HCT116 (cell line): ENCODE data around the gene NOL4L. TPM values are rescaled to one million over a fixed set of nuclear protein-coding genes. Genes with fewer than 3 reads are reported as not detected.

Source experiments
- ATAC-seq: fragments of 200-7000 bp; cut with Tn5 transposase; 2 replicates; pipeline ENCODE4 v1.9.1; 2020; ENCODE audit warnings: mild to moderate bottlenecking, moderate library complexity
- BruUV-seq: library from RNA; stranded (reverse); fragments of 400-500 nt; replicated peaks from 2 replicates; lab custom pipeline; 2021; lab: Mats Ljungman, UMichigan
- CTCF ChIA-PET: fragments of 300-600 bp; sonication (Branson Sonifier 250); formaldehyde crosslinking; loops from one replicate; lab custom pipeline; 2021; ENCODE audit warnings: antibody characterized with exemption; lab: Charles Lee
- POLR2A ChIA-PET: fragments of 300-600, 350-600 bp; sonication (Branson Sonifier 250); formaldehyde crosslinking; loops from one replicate; lab custom pipeline; 2021; ENCODE audit warnings: antibody characterized with exemption; lab: Charles Lee
- RAD21 ChIA-PET, 2 experiments: fragments of 300-600 bp; sonication (Branson Sonifier 250); formaldehyde crosslinking; loops; one replicate each; lab custom pipeline; 2023; ENCODE audit warnings: low total read pairs in 2 of 2; ENCODE audit not compliant: uncharacterized antibody in 2 of 2, unreplicated experiment in 2 of 2, low non-redundant PET in 1 of 2; lab: Charles Lee
- DNase-seq: peaks from one replicate; pipeline ENCODE4 v3.0.0-alpha.2; 2010; ENCODE audit warnings: low read depth, low spot score
- H2AFZ ChIP-seq: fragments of 200-600 bp; shearing (Covaris generic), sonication (generic); 2 replicates; pipeline ENCODE4 v1.6.1; 2017; ENCODE audit warnings: low read depth, mixed run types, mixed read lengths, antibody characterized with exemption, low read length; ENCODE audit not compliant: poor library complexity, severe bottlenecking
- H3K27ac ChIP-seq: 2 replicates; pipeline ENCODE4 v1.5.1; 2012; ENCODE audit warnings: low read depth, low read length
- H3K27me3 ChIP-seq: fragments of 200-600 bp; sonication (generic); 2 replicates; pipeline ENCODE4 v1.6.1; 2016; ENCODE audit warnings: mixed run types, low read length, mixed read lengths; ENCODE audit not compliant: insufficient read depth
- H3K36me3 ChIP-seq, 2 experiments: fragments of 200-500 bp in 1 of 2; fragments of 200-600 bp in 1 of 2; sonication (Bioruptor generic) in 1 of 2; sonication (generic) in 1 of 2; 2 replicates each; pipeline versions ENCODE4 v1.5.1 to v1.6.1; 2014 to 2016; ENCODE audit warnings: low read length in 2 of 2, inconsistent platforms in 1 of 2, mixed read lengths in 1 of 2, mixed run types in 1 of 2; ENCODE audit not compliant: insufficient read depth in 2 of 2, control insufficient read depth in 1 of 2
- H3K4me1 ChIP-seq, 2 experiments: fragments of 200-600 bp in 1 of 2; sonication (generic) in 1 of 2; 2 replicates each; pipeline versions ENCODE4 v1.5.1 to v1.6.1; 2012 to 2017; ENCODE audit warnings: low read length in 2 of 2, inconsistent platforms in 1 of 2, mild to moderate bottlenecking in 1 of 2, mixed read lengths in 1 of 2, mixed run types in 1 of 2, moderate library complexity in 1 of 2; ENCODE audit not compliant: insufficient read depth in 2 of 2, control insufficient read depth in 1 of 2
- H3K4me2 ChIP-seq: fragments of 200-600 bp; sonication (generic); 2 replicates; pipeline ENCODE4 v1.6.1; 2017; ENCODE audit warnings: mixed run types, low read length, mixed read lengths
- H3K4me3 ChIP-seq, 2 experiments: fragments of 200-600 bp in 1 of 2; sonication (generic) in 1 of 2; replicated peaks in 1 of 2; 2 replicates each; pipeline ENCODE4 v1.5.1; 2011 to 2016; ENCODE audit warnings: low read length in 2 of 2, control low read depth in 1 of 2, low read depth in 1 of 2, mild to moderate bottlenecking in 1 of 2, mixed read lengths in 1 of 2, mixed run types in 1 of 2
- H3K79me2 ChIP-seq: fragments of 200-600 bp; sonication (generic); 2 replicates; pipeline ENCODE4 v1.6.1; 2017; ENCODE audit warnings: mild to moderate bottlenecking, mixed run types, low read length, moderate library complexity, mixed read lengths; ENCODE audit not compliant: insufficient read depth
- H3K9ac ChIP-seq: fragments of 200-600 bp; sonication (generic); 2 replicates; pipeline ENCODE4 v1.6.1; 2016; ENCODE audit warnings: low read length, mixed read lengths
- H3K9me2 ChIP-seq: fragments of 200-600 bp; sonication (generic), shearing (Covaris generic); 2 replicates; pipeline ENCODE4 v1.6.1; 2017; ENCODE audit warnings: mixed run types, mild to moderate bottlenecking, moderate library complexity; ENCODE audit not compliant: insufficient read depth
- H3K9me3 ChIP-seq, 2 experiments: fragments of 200-500 bp in 1 of 2; fragments of 200-600 bp in 1 of 2; sonication (Bioruptor generic) in 1 of 2; sonication (generic) in 1 of 2; 2 replicates each; pipeline ENCODE4 v1.6.1; 2014 to 2017; ENCODE audit warnings: low read length in 2 of 2, mixed read lengths in 2 of 2, inconsistent platforms in 1 of 2, low read depth in 1 of 2, mild to moderate bottlenecking in 1 of 2, mixed run types in 1 of 2, moderate library complexity in 1 of 2; ENCODE audit not compliant: control insufficient read depth in 1 of 2, insufficient read depth in 1 of 2
- H4K20me1 ChIP-seq: fragments of 200-600 bp; sonication (generic), shearing (Covaris generic); 2 replicates; pipeline ENCODE4 v1.6.1; 2017; ENCODE audit warnings: mixed run types, mild to moderate bottlenecking, moderate library complexity; ENCODE audit not compliant: insufficient read depth
- CBX3 ChIP-seq: IDR thresholded peaks from 2 replicates; pipeline ENCODE4 v1.6.1; 2012; ENCODE audit warnings: low read depth
- CEBPB ChIP-seq: IDR thresholded peaks from 2 replicates; pipeline ENCODE4 v1.6.1; 2012; ENCODE audit warnings: low read depth
- CTCF ChIP-seq, 3 experiments: fragments of 200-600 bp in 1 of 3; sonication (generic) in 1 of 3; IDR thresholded peaks in 2 of 3; conservative IDR thresholded peaks in 1 of 3; 2 replicates each; pipeline ENCODE4 v1.5.1; 2012 to 2017; ENCODE audit warnings: low read depth in 2 of 3, low read length in 2 of 3, antibody characterized with exemption in 1 of 3, borderline replicate concordance in 1 of 3, control low read depth in 1 of 3, mild to moderate bottlenecking in 1 of 3, mixed read lengths in 1 of 3, mixed run types in 1 of 3, moderate library complexity in 1 of 3; ENCODE audit not compliant: insufficient read depth in 1 of 3
- EGR1 ChIP-seq: IDR thresholded peaks from 2 replicates; pipeline ENCODE4 v1.6.1; 2012; ENCODE audit warnings: low read depth
- ELF1 ChIP-seq: IDR thresholded peaks from 2 replicates; pipeline ENCODE4 v1.6.1; 2012; ENCODE audit warnings: low read depth, borderline replicate concordance
- EZH2 ChIP-seq: fragments of 200-600 bp; sonication (generic); IDR thresholded peaks from 2 replicates; pipeline ENCODE4 v1.6.1; 2017; ENCODE audit warnings: antibody characterized with exemption, mixed run types
- JUND ChIP-seq: IDR thresholded peaks from 2 replicates; pipeline ENCODE4 v1.6.1; 2012
- MAX ChIP-seq: IDR thresholded peaks from 2 replicates; pipeline ENCODE4 v1.6.1; 2012
- RAD21 ChIP-seq: IDR thresholded peaks from 2 replicates; pipeline ENCODE4 v1.6.1; 2012; ENCODE audit warnings: low read depth, mild to moderate bottlenecking
- REST ChIP-seq: IDR thresholded peaks from 2 replicates; pipeline ENCODE4 v1.6.1; 2012; ENCODE audit warnings: low read depth
- SRF ChIP-seq: IDR thresholded peaks from 2 replicates; pipeline ENCODE4 v1.6.1; 2012; ENCODE audit warnings: low read depth
- ZBTB33 ChIP-seq: IDR thresholded peaks from 2 replicates; pipeline ENCODE4 v1.6.1; 2011; ENCODE audit warnings: mild to moderate bottlenecking, low read length, moderate library complexity; ENCODE audit not compliant: insufficient replicate concordance; ENCODE audit errors: extremely low read depth
- ZFX ChIP-seq: fragments of 450-650 bp; IDR thresholded peaks from 2 replicates; pipeline ENCODE4 v1.6.1; 2017
- ZNF274 ChIP-seq: fragments of 200-500 bp; sonication (Bioruptor generic); IDR thresholded peaks from 2 replicates; pipeline ENCODE4 v1.6.1; 2014; ENCODE audit warnings: mild to moderate bottlenecking, low read depth, low read length, inconsistent platforms
- intact Hi-C: fragments of 100-400 bp; cut with micrococcal nuclease; formaldehyde crosslinking; loops from 2 replicates; pipeline ENCODE4 v1.10.0; 2022
- total RNA-seq: library from RNA; stranded (reverse); gene quantifications from one replicate; pipeline ENCODE4 v1.2.1, GENCODE V29; 2021; ENCODE audit not compliant: unreplicated experiment

The NOL4L gene
- total RNA-seq, 1 experiment from 2014 or later = 5.9 TPM

GRCh38 chr20:32494483-32495216 lies 90.5 kb downstream of the NOL4L start:
- no peaks in the 10 kb centered on the region for H3K36me3 ChIP-seq
- no peak overlapping the region for H3K4me2 ChIP-seq
- no peak for TF ChIP-seq REST
- no peak for TF ChIP-seq MAX
- TF ChIP-seq CEBPB = no peak
- no peak for TF ChIP-seq ZNF274
- TF ChIP-seq EGR1 = no peak
- no peak for TF ChIP-seq RAD21
- no peak for TF ChIP-seq SRF
- no peak for TF ChIP-seq CBX3
- no peak for TF ChIP-seq ZFX
- TF ChIP-seq ZBTB33 = no peak
- no peak for TF ChIP-seq ELF1
- TF ChIP-seq JUND = no peak
- no peak for TF ChIP-seq EZH2
- TF ChIP-seq CTCF (IDR thresholded peaks at IDR 0.05 in 2 of 3, conservative IDR thresholded peaks at IDR 0.05 in 1 of 3; ENCODE audit: borderline replicate concordance in 1 of 3, insufficient read depth in 1 of 3, low read depth in 2 of 3, low read length in 2 of 3) = no peak
- H4K20me1 ChIP-seq = no peaks in the 10 kb centered on the region
- DNase-seq = no peak
- no peaks in the 10 kb centered on the region for H3K9me3 ChIP-seq
- H3K9ac ChIP-seq = no peak overlapping the region
- ChIA-PET POLR2A (no interaction called here), RAD21 (no interaction called here), CTCF (no interaction called here)
- H3K27me3 ChIP-seq = no peaks in the 10 kb centered on the region
- H3K79me2 ChIP-seq = no peaks in the 10 kb centered on the region
- H3K27ac ChIP-seq = no peak overlapping the region
- no peak overlapping the region for H2AFZ ChIP-seq
- H3K9me2 ChIP-seq = no peaks in the 10 kb centered on the region
- intact Hi-C loops = no loop called here
- ATAC-seq = no peak
- no peak overlapping the region for H3K4me3 ChIP-seq
- BruUV-seq = no TSS peak
- H3K4me1 ChIP-seq = no peaks in the 10 kb centered on the region
